ENCODE measurements around the gene BTN3A1.

DNA sequence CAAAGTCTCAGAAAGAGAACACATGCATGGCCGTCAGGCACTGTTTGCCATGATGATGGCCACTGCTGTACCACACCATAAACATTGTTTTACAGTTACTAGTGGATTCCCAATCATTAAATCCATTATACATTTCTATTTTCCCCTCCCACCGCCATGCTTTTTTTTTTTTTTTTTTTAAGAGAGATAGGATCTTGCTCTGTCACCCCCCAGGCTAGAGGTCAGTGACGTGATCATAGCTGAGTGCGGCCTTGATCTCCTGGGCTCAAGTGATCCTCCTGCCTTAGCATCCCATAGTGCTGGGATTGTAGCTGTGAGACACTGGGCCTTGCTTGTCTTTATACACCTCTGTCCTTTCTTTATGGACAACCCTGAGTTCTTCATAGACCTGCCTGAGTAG is 33.9 kb downstream of the BTN3A1 start:
- no peak for TF ChIP-seq CTCF (IDR thresholded peaks at IDR 0.05)
- TF ChIP-seq EP300 (IDR thresholded peaks at IDR 0.05): no peak
- no peak for TF ChIP-seq POLR2A (IDR thresholded peaks at IDR 0.05; ENCODE audit: low read depth)

Measured in esophagus muscularis mucosa (tissue), 4 donors.